Stimulated activated CD8-positive, alpha-beta memory T cell treated with anti-CD3 and anti-CD28 coated beads, Interleukin-15, amount 100 ng/mL, for 24 hours (primary cell): ENCODE results near the gene TBCA.
"Not testable (repeated sequence)": the region's sequence is repeated elsewhere in the genome, so short reads cannot be mapped to it uniquely, and the experiment has no call there.

ENCODE experiments used
- DNase-seq: peaks from one replicate; pipeline ENCODE4 v3.0.0-alpha.2; 2020; ENCODE audit warnings: low read depth

The TBCA gene

GRCh38 chr5:77709340-77709739 is 66.8 kb downstream of the TBCA start:
- no peak for DNase-seq

GRCh38 chr5:77707791-77708190 is 68.3 kb downstream of the TBCA start:
- DNase-seq, result no peak

DNA sequence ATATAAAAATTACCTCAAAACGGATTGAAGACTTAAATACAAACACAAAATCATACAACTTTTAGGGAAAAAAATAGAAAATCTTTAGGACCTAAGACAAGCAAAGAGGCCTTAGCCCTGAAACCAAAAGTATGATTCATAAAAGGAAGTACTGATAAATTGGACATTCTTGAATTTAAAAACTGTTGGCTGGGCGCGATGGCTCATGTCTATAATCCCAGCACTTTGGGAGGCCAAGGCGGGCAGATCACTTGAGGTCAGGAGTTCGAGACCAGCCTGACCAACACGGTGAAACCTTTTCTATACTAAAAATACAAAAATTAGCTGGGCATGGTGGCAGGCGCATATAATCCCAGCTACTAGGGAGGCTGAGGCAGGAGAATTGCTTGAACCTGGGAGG is 76.6 kb downstream of the TBCA start:
- not testable (repeated sequence) for DNase-seq

DNA sequence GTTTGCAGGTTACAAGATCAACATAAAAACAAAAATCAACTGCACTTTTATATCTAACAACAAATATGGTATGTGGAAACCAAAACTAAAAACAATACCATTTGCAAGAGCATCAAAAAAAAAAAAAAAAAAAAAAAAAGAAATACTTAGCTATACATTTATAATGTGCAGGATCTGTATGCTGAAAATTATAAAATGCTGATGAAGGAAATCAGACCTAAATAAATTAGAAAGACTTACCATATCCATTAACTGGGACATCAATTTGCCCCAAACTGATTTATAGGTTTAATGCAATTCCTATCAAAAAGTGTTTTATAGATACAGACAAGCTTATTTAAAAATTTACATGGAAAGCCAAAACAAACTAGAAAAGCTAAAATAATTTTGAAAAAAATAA is 77.2 kb downstream of the TBCA start:
- DNase-seq, result no peak

GRCh38 chr5:77697692-77698091 is 78.4 kb downstream of the TBCA start:
- DNase-seq, result no peak

GRCh38 chr5:77696120-77696519 is 80.0 kb downstream of the TBCA start:
- DNase-seq, result no peak

GRCh38 chr5:77693913-77694312 is 82.2 kb downstream of the TBCA start:
- DNase-seq, result no peak

DNA sequence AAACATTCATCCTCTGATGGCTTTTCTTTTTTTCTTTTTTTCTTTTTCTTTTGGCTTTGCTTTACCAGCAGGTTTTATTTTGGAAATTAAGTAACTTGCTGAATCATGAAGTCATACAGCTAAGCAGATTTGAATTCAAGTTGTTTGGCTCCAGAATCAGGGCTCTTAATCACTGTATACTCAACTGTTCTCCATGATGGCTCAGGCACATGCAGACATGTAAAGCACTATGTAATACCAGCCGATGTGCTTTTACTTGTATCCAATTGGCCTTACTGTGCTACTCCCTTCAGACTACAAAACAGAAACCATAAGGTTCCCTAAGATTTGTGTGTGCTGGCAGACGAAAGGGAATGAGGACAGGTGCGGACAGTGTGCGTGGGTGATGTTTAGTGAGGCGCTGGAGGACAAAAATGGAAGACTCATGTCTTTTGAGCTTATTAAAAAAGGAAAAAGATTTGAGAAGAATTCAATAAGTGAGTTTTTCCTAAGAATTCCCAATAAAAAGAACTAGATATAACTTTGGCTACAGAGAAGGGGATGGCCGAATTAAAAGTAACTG is 92.9 kb downstream of the TBCA start:
- no peak for DNase-seq

DNA sequence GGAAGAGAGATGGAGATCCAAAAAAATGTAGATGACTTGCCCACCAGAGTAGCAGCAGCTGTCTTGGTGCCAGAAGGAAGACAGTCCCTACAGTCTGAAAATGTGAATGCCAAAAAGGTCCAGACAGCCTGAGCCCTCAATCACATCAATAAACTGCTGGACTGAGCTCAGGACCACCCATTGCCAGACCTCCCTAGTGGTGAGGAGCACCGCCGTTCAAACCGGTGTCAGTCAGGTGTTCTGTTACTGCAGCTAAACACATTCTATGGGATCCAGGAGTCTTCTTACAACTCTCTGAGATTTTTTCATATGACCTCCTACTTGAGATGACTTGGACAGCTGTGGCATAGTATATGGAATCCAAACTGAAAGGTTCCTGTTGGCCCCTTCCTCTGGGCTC is 105.6 kb downstream of the TBCA start:
- DNase-seq, result no peak

- DNase-seq, result no peak
Observed at GRCh38 chr5:77669677-77670076, 106.5 kb downstream of the TBCA start.

- no peak for DNase-seq
Observed at GRCh38 chr5:77663090-77663863, 112.9 kb downstream of the TBCA start.

DNA sequence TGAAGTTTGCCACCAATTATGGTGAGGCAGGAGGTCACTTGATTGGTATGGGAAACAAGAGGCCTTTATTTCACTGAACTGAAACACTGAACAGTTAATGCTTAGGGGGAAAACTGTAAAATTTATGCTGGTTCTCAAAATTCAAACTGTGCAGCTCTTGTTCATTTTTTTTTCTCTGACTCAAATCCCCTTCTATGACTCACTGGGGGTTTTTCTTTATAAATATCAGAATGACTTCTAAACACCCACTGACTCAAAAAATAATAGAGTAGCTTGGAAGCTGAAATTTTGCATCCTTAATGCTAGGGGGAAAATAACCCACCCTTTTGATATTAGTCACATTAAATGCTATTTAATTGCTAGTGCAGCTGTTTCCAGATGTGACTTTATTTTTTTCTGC is 113.5 kb downstream of the TBCA start:
- DNase-seq, result no peak

DNA sequence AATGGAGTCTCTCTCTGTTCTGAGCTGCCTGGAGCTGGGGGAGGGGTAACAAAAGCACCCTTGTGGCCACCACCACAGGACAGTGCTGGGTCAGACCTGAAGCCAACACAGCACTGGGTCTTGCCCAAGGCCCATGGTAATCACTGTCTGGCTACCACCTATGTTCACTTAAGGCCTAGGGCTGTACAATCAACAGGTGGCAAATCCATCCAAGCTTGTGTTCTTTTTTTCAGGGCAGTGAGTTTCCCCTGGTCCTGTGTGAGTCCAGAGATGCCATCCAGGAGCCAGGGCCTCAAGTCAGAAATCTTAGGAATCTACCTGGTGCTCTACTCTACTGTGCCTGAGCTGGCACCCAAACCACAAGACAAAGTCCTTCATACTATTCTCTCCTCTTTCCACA is 117.5 kb downstream of the TBCA start:
- no peak for DNase-seq

DNA sequence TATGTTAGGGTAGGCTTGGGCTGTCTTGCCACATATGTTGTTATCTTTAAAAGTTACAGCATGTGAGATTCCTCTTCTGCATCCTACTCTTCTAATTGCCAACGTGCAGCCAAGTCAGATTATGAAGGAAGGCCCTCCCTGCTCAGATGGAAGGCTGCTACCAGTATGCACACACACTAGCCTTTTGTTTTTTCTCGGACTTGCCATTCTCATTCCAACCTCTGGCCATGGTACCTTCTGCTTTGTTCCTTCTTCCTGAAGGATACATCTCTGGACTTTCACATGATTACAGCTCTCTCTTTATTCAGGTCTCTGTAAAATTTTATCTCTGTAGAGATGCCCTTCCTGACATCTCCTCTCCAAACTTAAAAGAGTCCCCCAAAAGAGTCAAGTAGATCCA is 124.8 kb downstream of the TBCA start:
- no peak for DNase-seq

GRCh38 chr5:77650686-77651085 is 125.5 kb downstream of the TBCA start:
- DNase-seq, result no peak

GRCh38 chr5:77649776-77650175 is 126.4 kb downstream of the TBCA start:
- no peak for DNase-seq

GRCh38 chr5:77645995-77646639 is 130.0 kb downstream of the TBCA start:
- no peak for DNase-seq

DNA sequence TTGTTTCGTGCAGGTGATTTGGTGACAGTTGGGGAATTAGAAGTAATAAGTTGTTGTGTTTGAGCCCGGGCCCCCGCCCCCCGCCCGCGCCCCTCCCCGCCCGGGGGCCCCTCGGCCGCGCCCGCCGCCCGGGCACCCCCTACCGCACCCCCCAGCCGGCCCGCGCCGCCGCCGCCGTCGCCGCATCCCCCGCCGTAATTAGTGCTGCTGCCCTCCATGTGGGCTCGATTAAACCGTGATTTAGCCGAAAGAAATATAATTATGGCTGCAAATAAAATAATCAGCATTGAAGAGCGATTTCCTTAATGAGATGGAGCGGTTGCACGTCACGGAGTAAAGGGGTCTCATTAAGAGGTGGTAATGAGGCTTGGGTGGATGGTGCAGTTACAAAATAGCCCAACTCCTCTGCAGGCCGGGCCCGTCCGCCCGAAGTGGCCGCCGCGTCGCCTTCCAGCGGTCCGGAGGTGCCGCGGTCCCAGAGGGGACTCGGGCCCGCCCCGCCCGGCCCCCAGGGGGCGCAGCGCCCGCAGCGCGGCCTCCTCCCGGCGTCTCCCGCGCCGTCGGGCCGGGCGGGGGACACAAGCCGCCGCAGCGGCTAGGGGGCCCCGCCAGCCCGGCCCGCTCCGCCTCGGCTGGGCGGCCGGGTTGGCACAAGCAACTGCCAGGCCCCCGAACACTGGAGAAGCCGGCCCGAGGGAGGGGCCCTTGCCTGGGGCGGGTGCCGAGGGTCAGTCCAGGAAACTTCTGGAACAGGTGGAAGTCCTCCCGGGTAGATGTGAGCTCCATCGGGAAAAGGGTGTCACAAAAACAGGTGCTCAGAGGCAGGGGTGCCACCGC is 130.8 kb downstream of the TBCA start:
- DNase-seq, result peak; percentile 33

DNA sequence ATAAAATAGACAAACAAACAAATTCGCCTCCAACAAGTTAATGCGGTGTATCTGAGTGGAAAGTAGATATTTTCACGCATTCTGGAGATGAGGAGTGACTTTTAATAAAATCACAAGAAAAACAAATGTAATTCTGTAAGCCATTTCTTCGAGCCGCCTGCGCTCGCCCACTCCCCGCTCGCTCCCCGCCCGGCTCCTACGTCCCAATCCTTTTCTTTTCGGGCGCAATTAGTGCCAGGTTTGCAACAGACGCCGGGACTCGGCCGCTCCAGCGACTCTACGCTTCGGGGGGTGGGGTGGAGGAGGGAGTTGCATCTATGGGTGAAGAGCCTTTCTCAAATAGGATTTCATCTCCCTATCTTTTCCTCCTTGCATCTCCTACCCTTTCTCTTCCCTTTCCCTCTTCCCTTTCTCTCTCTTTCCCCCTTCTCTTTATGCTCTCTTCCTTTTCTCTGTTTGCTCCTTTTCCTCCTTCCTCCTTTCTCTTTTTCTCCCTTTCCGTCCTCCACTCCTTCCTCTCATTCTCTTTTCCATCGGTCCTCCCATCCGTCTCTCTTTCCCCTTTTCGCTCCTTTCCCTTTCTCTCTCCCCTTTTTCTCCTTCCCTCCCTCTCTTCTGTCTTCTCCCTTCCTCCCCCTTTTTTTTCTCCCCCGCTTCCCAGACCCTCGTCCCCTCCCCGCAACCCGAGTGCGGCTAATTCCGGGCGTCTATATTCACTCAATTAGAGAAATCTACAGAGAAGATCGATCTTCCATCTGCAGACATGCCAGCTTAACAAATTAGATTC is 131.6 kb downstream of the TBCA start:
- no peak for DNase-seq

DNA sequence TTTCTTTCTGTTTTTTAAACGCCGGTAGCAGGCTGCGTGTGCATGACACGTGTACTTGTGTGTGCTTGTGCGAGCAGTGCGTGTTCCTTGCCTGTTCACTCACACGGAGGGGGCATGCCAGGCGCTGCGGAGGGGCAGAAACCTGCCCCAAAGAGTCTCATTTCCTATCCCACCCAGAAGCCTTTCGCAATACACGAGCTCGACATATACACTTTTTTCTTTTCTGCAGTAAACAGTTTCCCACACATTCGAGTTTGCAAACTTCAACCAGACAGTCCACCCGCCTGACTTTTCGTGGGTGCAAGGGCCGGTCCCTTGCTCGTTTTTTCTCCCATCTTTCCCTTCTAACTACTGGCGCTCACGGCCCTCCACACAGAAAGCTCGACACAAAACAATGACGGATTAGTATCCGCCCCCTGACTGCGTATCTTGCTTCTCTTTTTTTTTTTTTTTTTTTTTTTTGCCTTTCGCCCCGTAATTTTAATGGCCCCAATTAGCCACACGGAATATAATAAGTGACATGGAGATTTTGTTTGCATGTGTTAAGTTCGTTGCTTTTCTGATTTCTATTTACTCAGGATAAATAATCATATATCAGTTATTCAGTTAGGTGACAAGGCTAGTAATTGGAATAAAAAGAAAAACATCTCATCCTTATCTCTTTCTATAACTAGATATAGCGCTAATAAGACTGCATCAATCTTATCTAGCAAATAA is 132.3 kb downstream of the TBCA start:
- DNase-seq, result no peak
